T-helper 1 cell treated with Interleukin-12 subunit alpha and Interleukin-12 subunit beta and Interleukin-4 antibody, amounts not matched to agents 30 ng/mL and 1 ng/mL, for 36 hours (primary cell): ENCODE data around the gene ASCC1. TPM values are rescaled to one million over a fixed set of nuclear protein-coding genes. Genes with fewer than 3 reads are reported as not detected.

ENCODE experiments used
- intact Hi-C: fragments of 100-400 bp; cut with micrococcal nuclease; formaldehyde crosslinking; loops from one replicate; pipeline ENCODE4 v1.15.1; 2024
- total RNA-seq: library from RNA; stranded (reverse); gene quantifications from 2 replicates; pipeline ENCODE4 v1.2.3, GENCODE V29; 2022

The ASCC1 gene, protein sequence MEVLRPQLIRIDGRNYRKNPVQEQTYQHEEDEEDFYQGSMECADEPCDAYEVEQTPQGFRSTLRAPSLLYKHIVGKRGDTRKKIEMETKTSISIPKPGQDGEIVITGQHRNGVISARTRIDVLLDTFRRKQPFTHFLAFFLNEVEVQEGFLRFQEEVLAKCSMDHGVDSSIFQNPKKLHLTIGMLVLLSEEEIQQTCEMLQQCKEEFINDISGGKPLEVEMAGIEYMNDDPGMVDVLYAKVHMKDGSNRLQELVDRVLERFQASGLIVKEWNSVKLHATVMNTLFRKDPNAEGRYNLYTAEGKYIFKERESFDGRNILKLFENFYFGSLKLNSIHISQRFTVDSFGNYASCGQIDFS
- total RNA-seq: 27.1 and 27.9 TPM in 2 replicates

DNA sequence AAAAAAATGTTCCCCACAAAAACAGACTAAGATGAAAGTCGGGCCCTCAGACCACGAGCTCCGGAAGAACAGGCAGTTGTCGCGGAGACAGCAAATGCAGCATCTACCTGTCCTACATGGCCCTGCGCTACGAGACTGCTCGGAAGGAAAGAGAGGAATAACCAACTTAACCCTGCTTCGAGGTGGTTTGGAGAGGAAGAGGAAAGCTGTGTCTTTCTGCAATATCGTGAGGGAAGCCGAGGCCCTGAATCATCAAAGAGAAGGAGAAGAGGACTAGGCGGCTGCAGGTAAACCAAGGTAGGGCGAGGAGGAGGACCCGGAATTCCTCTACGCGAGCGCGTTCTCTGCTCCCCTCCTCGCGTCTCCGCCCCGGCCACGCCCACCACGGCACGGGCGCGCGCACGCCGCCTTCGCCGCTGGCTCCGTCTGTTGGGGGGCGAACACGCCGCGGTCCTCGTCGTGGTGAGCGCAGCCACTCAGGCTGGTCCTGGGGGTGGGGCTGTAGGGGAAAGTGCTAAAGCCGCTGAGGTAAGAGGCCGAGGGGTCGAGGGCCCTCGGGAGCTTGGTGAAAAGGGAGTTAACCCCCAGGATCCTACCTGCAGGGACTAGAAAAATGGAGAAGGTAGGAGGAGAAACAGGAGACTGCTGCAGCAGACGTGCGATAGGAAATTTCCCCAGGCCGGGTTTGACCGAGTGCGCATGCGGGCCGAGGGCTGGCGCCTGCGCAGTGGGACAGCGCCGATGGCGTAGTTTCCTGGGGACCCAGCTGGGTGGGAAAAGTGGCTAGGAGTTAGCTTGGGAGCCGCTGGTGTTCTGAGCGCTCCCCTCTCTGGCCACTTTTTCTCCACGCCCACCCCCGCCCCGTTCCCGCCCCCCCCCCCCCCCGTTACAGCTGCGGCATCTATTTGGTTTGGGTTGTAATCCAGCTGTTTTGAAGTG lies at the start of gene ASCC1, which contains the start of gene ANAPC16:
Gene ASCC1, minus strand, starts transcription at position 666 of the 939 bp plus-strand sequence. CDS start 2,978 bp downstream, outside the sequence.
Gene ANAPC16, plus strand, starts transcription at position 402 of the 939 bp plus-strand sequence. CDS start 7,903 bp downstream, outside the sequence.
- intact Hi-C loops: loop anchor here (1.0 to 10.0 kb wide), 13 partner anchors 32 to 1031 kb away; partner anchors contain the start of genes DDIT4, DNAJC9, ECD and FAM149B1

DNA sequence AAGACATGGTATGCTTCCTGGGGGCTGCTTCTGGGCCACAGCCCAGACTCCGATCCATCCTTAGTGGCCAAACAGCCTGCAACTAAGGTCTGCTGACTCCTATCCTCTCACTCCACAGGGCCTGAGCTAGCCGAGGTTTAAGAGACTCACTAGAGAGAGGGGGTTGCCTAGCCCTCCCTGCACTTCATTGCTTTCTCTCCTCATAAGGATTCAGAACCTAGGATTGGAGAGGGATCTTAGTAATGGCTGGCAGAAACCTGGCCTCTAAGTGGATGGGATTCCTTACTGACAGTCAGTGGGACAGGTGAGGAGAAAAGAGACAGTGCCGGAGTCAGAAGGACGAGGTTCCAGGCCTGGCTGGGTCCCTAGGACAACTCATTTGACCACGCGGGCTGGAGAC lies 49.4 kb upstream of the ASCC1 start:
- intact Hi-C loops: no loop called here

DNA sequence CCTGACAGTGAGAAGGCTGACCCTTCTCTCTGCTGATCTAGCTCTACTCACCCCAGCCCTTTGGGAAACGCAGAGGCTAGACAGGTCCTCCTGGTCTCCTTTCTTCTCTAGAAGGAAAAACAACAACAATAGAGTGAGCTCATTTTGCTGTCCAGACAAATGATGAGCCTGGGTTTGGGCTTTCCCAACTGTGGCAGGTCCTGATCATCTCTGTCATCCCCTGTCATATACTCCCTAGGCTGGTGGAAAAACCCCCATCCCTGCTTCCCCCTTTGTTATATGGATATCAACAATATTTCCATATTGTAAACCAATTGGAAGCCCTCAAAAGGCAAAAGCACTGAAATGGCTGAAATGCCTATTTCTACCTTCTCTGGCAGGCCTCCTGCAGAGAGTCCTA lies 48.5 kb upstream of the ASCC1 start:
- intact Hi-C loops: loop anchor here (5.0 kb wide), 1 partner anchor 363 kb away; the partner anchor contains the start of gene MICU1

DNA sequence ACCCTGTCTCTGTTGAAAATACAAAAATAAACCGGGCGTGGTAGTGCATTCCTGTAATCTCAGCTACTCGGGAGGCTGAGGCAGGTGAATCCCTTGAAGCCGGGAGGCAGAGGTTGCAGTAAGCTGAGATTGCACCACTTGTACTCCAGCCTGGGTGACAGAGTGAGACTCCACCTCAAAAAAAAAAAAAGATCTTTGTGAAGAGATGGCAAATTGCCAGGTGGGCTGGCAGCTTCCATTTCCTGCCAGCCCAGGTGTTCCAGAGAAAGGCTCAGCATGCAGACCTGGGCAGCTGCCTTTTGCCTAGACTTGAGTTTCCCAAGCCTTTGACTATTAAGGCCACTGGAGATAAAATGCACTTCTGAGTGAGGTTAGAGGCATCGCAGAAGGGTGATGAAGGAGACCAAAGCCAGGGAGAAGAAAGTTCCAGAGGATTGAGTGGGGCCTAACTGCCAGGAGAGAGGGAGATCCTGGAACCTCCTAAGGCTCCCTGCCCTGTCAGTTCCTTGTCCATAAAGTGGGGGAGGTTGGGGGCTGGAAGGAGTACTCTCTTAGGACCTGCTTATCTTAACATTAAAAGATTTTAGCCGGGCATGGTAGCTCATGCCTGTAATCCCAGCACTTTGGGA lies 47.7 kb upstream of the ASCC1 start:
- intact Hi-C loops: loop anchor here (5.0 kb wide), 1 partner anchor 364 kb away; the partner anchor contains the start of gene MICU1

- intact Hi-C loops: loop anchor here (1.0 to 5.0 kb wide), 8 partner anchors 11 to 835 kb away; partner anchors contain the start of genes ANAPC16, ASCC1, DDIT4 and MICU1
These were observed 45.8 kb upstream of the ASCC1 start for GRCh38 chr10:72261784-72262404.

DNA sequence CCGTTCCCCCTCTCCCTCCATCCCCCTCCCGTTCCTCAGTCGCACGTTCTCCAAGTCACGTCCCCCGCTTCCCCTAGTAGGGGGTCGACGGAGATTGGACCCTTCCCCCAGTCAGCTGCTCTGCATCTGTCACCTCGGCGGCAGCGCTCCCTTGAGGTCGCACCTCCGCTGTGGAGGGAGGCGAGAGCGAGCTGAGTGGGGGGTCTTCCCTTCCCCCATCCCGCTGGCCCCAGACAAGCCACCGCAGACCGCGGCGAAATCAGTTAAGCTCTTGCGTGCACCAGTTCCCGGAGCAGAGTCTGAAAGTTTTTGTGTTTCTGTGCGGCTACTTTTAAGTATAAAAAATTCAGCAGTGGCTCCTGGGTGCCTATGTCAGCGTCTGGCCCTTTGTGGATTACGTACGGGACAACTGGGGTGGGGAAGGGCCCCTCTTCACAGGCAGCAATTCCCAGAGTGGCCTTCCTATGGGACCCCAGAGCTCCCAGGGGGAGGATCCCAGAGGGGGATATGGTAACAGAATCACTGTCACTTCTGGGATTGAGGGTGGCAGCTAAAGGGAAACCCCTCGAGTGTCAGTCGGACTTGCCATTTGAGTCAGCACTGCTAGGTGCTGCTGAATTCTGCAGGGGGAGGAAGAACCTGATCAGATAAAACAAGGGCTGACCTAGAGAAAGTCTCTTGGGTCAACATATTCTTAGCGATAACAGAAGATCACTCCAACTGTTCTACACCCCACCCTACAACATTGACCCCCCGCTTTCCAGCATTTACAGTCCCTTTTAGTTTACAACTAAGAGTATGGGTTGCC lies 45.1 kb upstream of the ASCC1 start:
- intact Hi-C loops: loop anchor here (1.0 to 5.0 kb wide), 9 partner anchors 12 to 836 kb away; partner anchors contain the start of genes ANAPC16, ASCC1, DDIT4 and MICU1

GRCh38 chr10:72260239-72260975 lies 44.3 kb upstream of the ASCC1 start:
- intact Hi-C loops: loop anchor here (1.0 to 5.0 kb wide), 2 partner anchors 75 to 367 kb away; partner anchors contain the start of gene MICU1

- intact Hi-C loops: loop anchor here (1.0 to 5.0 kb wide), 2 partner anchors 76 to 368 kb away; partner anchors contain the start of gene MICU1
These were observed 43.6 kb upstream of the ASCC1 start for GRCh38 chr10:72259491-72260238.

DNA sequence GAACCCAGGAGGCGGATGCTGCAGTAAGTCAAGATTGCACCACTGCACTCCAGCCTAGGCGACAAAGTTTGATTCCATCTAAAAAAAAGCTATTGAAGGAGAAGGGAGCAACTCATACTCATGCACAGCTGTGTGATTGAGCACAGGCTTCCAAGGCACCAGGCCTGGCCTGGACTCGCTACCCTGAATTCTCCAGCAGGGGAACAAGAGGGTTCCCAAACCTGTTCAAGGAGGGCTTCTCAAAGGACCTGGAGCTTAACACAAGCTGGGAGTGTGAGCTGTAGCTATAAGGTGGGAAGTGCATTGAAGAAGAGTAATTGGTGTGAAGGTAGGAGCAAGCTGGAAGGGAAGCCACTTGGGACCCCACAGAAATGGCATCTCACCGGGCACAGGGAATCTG lies 42.5 kb upstream of the ASCC1 start:
- intact Hi-C loops: no loop called here

DNA sequence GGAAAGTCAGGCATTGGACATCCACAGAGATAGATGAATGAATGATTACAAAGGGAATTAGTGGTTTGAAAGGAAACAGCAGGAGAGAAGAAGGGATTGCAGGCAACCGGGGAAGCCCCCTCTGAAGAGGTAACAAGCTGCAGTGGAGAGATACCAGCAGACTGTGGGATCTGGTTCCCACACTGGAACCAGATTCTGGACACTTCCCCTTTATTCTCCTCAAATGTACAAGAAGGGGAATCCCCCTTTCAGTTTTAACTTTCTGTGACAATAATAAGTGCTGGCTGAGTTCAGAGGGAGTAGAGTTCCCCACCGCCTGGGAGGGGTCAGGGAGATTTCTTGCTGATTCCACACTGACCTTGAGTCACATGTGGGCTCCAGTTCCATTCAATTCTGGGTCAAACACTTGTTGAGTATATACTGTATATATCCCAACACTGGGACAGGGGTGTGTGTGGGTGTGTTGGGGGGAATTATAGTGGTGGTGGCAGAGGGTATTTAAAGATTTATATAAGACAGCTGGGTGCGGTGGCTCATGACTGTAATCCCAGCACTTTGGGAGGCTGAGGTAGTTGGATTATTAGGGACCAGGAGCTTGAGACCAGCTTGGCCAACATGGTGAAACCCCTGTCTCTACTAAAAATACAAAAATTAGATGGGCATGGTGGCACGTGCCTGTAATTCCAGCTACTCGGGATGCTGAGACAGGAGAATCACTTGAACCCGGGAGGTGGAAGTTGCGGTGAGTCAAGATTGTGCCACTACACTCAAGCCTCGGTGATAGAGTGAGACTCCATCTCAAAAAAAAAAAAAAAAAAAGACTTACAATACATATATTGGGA lies 41.2 kb upstream of the ASCC1 start:
- intact Hi-C loops: no loop called here

DNA sequence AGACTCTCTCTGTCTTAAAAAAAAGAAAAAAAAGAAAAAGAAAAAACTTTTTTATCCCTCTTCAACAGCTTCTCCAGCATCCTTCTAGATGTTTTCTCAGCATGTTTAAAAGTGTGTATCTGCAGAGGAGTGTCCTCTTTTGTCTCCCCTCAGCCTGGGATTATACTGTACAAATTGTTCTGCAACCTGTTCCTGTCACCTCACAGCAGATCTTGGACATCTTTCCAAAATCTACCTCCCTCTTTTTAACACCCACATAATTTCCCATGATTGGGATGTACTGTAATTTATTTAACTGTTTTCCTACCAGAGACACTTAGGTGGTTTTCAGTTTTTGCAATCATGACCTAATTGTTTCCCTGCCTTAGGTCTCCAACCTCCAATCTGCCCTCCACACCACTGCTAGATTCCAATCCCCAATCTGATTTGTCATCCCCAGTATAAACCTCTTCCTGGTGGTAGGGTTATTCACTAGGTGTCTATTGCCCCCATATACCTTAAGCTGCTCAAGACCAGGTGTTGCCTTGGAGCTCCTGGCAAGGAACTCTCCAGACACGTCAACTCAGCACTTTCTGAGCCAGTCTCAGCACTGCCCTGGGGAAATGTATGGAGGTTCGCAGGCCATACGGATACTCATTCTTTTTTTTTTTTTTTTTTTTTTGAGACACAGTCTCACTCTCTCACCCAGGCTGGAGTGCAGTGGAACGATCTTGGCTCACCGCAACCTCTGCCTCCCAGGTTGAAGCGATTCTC lies 40.1 kb upstream of the ASCC1 start:
- intact Hi-C loops: no loop called here

GRCh38 chr10:72254813-72255568 lies 38.9 kb upstream of the ASCC1 start:
- intact Hi-C loops: no loop called here

DNA sequence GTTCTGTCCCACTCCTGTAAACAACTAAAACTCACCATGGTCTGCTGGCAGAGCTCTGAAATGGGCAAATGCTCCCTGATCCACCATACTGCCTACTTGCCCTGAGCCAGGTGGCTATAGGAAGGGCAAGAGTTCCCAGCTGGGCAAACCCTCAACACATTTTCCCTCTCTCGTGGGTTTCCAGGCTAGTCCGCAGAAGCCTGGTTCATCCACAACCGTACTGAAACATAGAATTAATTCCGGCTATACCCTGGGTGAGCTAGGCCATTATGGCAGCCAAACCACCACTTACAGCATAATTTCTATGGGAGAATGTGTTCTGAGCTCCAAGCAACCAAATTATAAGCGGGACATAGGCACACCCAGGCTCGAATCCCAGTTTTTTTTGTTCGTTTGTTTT lies 37.5 kb upstream of the ASCC1 start:
- intact Hi-C loops: no loop called here

- intact Hi-C loops: no loop called here
These were observed 36.9 kb upstream of the ASCC1 start for GRCh38 chr10:72252972-72253371.

GRCh38 chr10:72251635-72252034 lies 35.6 kb upstream of the ASCC1 start:
- intact Hi-C loops: no loop called here

DNA sequence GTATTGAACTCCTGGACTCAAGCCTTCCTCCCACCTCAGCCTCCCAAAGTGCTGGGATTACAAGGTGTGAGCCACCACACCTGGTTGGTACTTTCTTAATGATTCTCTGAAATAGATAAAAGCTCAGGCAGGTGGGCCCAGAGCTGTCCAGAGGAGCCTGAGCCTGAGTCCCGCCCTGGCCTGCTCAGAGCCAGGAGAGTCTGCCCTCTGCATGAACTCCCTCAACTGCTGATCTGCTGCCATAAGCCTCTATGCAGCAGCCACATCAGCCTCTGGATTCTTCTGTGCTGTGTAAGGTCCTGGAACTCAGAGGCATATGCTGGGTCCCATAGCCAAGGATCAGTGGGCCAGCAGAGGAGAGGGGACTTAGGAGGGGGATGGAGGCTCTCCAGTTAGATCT lies 34.6 kb upstream of the ASCC1 start:
- intact Hi-C loops: no loop called here
